Astrocyte (in vitro differentiated cells and primary cell): Measurements from ENCODE around the gene EYA2.

Experiments used
- EZH2 ChIP-seq: IDR thresholded peaks from 2 replicates; pipeline ENCODE4 v1.6.1; 2012; ENCODE audit warnings: mild to moderate bottlenecking, low read length, inconsistent platforms; ENCODE audit not compliant: insufficient read depth
- TF ChIP-seq, protein P1 (sequence below): IDR thresholded peaks from 2 replicates; pipeline ENCODE4 v1.5.1; 2011; ENCODE audit warnings: low read depth, mild to moderate bottlenecking, inconsistent platforms, low read length, moderate library complexity; ENCODE audit not compliant: insufficient read depth

DNA sequence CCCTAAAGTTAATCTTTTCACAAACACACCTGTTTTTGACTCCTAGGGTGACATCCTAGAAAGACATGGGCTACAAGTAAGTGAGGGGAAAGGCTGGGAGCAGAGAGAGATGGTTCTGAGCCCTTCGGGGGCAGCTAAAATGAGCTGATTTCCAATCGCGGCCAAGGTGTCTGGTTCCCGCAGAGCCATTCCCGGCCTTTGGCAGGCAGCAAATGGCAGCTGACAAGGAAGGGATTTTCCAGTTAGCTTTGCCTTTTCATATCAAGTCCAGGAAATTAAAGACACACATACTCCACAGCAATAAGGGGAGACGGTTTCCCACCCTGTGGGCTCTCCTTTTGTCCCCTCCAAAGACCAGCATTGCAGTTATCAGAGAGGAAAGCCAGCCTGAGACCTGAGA is 233.4 kb downstream of the EYA2 start:
- TF ChIP-seq, protein P1, sequence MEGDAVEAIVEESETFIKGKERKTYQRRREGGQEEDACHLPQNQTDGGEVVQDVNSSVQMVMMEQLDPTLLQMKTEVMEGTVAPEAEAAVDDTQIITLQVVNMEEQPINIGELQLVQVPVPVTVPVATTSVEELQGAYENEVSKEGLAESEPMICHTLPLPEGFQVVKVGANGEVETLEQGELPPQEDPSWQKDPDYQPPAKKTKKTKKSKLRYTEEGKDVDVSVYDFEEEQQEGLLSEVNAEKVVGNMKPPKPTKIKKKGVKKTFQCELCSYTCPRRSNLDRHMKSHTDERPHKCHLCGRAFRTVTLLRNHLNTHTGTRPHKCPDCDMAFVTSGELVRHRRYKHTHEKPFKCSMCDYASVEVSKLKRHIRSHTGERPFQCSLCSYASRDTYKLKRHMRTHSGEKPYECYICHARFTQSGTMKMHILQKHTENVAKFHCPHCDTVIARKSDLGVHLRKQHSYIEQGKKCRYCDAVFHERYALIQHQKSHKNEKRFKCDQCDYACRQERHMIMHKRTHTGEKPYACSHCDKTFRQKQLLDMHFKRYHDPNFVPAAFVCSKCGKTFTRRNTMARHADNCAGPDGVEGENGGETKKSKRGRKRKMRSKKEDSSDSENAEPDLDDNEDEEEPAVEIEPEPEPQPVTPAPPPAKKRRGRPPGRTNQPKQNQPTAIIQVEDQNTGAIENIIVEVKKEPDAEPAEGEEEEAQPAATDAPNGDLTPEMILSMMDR, result no peak
- TF ChIP-seq EZH2, result no peak
